Ectodermal cell (in vitro differentiated cells): ENCODE data around the gene MYOM1.
"Not testable (repeated sequence)": the region's sequence is repeated elsewhere in the genome, so short reads cannot be mapped to it uniquely, and the experiment has no call there.

Experiments used
- H3K27ac ChIP-seq: 2 replicates; pipeline ENCODE4 v1.7.0; 2013; ENCODE audit warnings: mild to moderate bottlenecking, low read depth, low read length; ENCODE audit not compliant: insufficient read depth, poor library complexity, severe bottlenecking
- H3K27me3 ChIP-seq: 2 replicates; pipeline ENCODE4 v1.7.0; 2013; ENCODE audit warnings: mild to moderate bottlenecking, low read length; ENCODE audit not compliant: insufficient read depth, control insufficient read depth, poor library complexity, severe bottlenecking
- H3K36me3 ChIP-seq: one replicate; pipeline ENCODE4 v1.7.0; 2013; ENCODE audit warnings: low read length; ENCODE audit not compliant: control insufficient read depth, insufficient read depth
- H3K4me1 ChIP-seq: one replicate; pipeline ENCODE4 v1.7.0; 2013; ENCODE audit warnings: low read length; ENCODE audit not compliant: control insufficient read depth, insufficient read depth
- H3K4me3 ChIP-seq: 2 replicates; pipeline ENCODE4 v1.7.0; 2013; ENCODE audit warnings: low read depth, low read length, control low read depth; ENCODE audit not compliant: insufficient read depth
- H3K9me3 ChIP-seq: 2 replicates; pipeline ENCODE4 v1.7.0; 2013; ENCODE audit warnings: mild to moderate bottlenecking, low read length, moderate library complexity; ENCODE audit not compliant: control insufficient read depth
- WGBS, 2 experiments: methylation state at CpG; one replicate each; pipeline ENCODE4 v1.1.7; 2013; ENCODE audit warnings: missing lambda C conversion rate in 2 of 2; 5-methylcytosine and 5-hydroxymethylcytosine counted together

Gene MYOM1

DNA sequence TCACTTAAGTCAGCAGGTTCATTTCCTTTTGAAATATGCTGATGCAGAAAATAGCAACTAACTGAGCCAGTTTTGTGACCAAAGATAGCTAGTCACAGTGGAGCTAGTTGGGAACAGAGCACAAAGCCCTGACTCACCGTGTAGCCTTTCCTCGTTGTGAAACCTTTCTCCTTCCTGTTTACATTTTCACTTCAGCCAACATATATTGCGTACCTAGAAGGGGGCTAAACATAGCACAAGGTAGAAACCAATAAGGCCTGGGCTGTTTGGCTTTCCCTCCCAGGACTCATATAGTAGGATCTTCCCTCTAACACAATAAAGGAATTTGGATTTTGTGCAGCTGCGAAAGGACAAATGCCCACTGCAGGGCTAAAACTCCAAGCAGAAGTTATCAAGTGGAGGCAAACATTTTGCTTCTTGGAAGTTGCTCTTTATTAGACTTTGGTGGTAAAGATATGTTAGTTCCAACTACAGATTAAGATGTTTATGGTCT lies 182.3 kb downstream of the MYOM1 start:
- no peak overlapping the region for H3K4me3 ChIP-seq
- no peaks in the 10 kb centered on the region for H3K9me3 ChIP-seq
- 80 to 82% methylated on average over 4 of the region's 4 CpGs for WGBS, 2 experiments
- no peaks in the 10 kb centered on the region for H3K36me3 ChIP-seq
- H3K27me3 ChIP-seq = no peaks in the 10 kb centered on the region
- H3K4me1 ChIP-seq = peaks cover 6% of the 10 kb centered on the region
- H3K27ac ChIP-seq = no peak overlapping the region

DNA sequence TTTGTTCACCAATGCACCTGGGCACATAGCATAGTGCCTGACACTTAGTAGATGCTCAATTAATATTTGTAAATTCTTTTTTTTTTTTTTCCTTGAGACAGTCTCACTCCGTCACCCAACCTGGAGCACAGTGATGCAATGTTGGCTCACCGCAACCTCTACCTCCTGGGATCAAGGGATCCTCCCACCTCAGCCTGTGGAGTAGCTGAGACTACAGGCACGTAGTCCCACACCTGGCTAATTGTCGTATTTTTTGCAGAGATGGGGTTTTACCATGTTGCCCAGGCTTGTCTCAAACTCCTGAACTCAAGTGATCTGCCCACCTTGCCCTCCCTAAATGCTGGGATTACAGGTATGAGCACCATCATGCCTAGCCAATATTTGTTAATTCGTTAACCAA lies 183.7 kb downstream of the MYOM1 start:
- no peak overlapping the region for H3K27ac ChIP-seq
- no peaks in the 10 kb centered on the region for H3K27me3 ChIP-seq
- no peaks in the 10 kb centered on the region for H3K9me3 ChIP-seq
- peaks cover 1% of the 10 kb centered on the region for H3K4me1 ChIP-seq
- no peaks in the 10 kb centered on the region for H3K36me3 ChIP-seq
- no peak overlapping the region for H3K4me3 ChIP-seq
- 92 to 94% methylated on average over 5 of the region's 5 CpGs for WGBS, 2 experiments

DNA sequence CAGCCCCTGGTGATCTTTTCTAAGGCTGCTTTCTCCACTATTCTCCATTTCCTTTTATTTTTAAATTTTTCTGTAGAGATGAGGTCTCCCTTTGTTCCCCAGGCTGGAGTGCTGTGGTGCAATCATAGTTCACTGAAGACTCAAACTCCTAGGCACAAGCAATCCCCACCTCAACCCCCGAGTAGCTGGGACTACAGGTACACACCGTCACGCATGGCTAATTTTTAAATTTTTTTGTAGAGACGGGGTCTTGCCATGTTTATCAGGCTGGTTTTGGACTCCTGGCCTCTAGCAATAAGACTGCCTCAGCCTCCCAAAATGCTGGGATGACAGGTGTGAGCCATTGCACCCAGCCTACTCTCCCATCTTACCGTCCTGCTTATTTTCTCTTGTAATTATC lies 184.1 kb downstream of the MYOM1 start:
- H3K27ac ChIP-seq = no peak overlapping the region
- H3K4me1 ChIP-seq = no peaks in the 10 kb centered on the region
- no peak overlapping the region for H3K4me3 ChIP-seq
- WGBS, 2 experiments = 89 to 95% methylated on average over 5 of the region's 5 CpGs
- no peaks in the 10 kb centered on the region for H3K36me3 ChIP-seq
- H3K27me3 ChIP-seq = no peaks in the 10 kb centered on the region
- no peaks in the 10 kb centered on the region for H3K9me3 ChIP-seq

DNA sequence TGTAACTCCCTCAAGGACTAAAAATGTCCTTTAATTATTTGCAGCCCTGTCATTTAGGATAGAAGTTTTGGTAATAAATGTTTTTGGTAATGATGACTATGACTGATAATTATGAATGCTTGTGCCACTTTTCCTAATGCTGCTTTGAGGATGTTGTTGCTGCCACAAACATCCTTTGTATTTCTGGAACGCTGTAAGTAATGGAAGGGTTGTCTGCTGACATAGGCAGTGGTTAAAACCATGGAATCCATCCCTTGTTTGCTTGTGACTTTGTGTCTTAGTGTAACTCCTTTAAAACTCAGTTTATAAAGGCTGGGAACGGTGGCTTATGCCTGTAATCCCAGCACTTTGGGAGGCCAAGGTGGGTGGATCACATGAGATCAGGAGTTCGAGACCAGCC lies 187.0 kb downstream of the MYOM1 start:
- WGBS, 2 experiments = 93 to 95% methylated on average over 3 of the region's 3 CpGs
- H3K27ac ChIP-seq = no peak overlapping the region

DNA sequence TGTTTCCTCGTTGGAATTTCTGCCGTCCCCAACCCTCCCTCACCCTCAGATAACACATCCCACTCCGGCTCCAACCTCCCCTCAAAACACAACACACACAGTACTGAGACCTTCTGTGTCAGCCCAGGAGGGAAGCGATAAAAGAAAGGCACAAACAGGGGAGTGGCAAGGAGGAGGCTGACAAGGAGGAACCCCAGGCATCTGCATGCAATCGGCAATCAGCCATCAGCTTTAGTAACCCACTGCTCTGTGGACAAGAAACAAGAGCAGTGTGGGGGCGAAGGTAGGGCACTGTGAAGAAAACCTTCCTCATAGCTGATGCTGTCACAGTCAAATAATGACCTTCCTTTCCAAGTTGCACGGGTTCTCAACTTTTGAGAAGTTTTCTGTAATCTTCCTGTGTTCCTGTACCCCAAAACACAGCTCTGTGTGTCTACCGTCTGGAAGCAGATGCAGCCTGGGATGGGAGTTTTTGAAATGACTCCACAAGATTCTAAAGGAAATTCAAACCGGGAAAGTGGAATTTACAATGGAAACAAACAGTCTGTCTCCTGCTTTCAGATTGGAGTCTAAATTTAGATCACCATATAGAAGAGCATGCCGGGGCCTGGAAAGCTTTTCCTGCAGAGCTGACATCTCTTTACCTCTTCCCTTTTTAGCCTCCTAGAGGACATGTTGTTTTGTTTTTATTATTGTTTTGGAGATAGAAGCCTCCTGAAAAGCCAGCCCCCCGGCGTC lies 190.4 kb downstream of the MYOM1 start:
- Histone ChIP-seq H3K9me3 (no peaks in the 10 kb centered on the region), H3K27ac (no peak overlapping the region), H3K27me3 (no peaks in the 10 kb centered on the region), H3K36me3 (no peaks in the 10 kb centered on the region), H3K4me1 (peaks cover 4% of the 10 kb centered on the region), H3K4me3 (no peak overlapping the region)
- WGBS, 2 experiments = 58 to 67% methylated on average over 12 of the region's 12 CpGs

More for the DNA sequence above, 187.0 kb downstream of the MYOM1 start:
- Histone ChIP-seq H3K9me3 (no peaks in the 10 kb centered on the region), H3K27me3 (no peaks in the 10 kb centered on the region), H3K4me3 (no peak overlapping the region), H3K4me1 (peaks cover 4% of the 10 kb centered on the region), H3K36me3 (no peaks in the 10 kb centered on the region)

DNA sequence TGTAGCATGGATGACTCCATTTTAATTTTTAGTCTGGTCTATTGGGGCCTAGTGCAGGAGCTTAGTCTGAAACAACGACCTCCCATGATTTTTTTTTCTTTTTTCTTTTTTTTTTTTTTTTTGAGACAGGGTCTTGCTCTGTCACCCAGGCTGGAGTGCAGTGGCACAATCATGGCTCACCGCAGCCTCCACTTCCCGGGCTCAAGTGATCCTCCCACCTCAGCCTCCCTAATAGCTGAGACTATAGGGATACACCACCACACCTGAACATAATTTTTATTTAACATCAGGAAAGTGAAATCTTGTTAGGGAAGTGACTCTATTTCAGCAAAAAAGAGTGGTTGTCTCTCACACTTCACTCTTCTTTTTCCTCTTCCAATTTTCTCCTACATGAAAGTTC lies 191.7 kb downstream of the MYOM1 start:
- H3K4me3 ChIP-seq, H3K27ac ChIP-seq, H3K27me3 ChIP-seq, H3K4me1 ChIP-seq, H3K36me3 ChIP-seq, H3K9me3 ChIP-seq: not testable (repeated sequence)
- WGBS, 2 experiments = 77 to 91% methylated on average over 3 of the region's 3 CpGs

DNA sequence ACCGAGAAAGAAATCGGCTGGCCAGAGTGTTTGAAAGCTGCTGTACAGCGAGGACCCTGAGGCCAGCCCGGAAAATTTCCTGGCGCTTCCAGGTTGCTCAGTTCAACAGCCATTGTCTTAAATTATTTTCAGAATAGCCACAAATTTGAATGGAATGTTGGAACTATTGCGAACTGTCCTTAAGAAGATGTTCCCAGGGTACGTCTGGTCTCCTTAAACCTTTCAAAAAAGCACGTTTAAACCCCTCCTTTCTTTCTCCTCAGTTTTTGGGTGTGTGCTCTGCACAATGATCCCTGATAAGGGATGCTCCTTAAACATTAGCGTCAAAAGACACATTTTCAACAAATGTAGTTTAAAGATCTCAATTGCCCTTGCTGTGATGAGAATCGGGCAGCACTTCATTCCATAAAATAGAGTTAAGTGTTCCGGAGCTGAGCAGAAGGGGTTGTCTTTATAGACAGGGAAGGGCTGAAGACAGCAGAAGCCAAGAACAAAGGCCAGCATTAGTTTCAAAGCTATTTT lies 192.3 kb downstream of the MYOM1 start:
- H3K36me3 ChIP-seq = no peaks in the 10 kb centered on the region
- WGBS, 2 experiments = 90 to 93% methylated on average over 11 of the region's 11 CpGs
- no peak overlapping the region for H3K4me3 ChIP-seq
- H3K9me3 ChIP-seq = no peaks in the 10 kb centered on the region
- H3K27me3 ChIP-seq = no peaks in the 10 kb centered on the region
- H3K27ac ChIP-seq = no peak overlapping the region
- H3K4me1 ChIP-seq = peaks cover 4% of the 10 kb centered on the region

DNA sequence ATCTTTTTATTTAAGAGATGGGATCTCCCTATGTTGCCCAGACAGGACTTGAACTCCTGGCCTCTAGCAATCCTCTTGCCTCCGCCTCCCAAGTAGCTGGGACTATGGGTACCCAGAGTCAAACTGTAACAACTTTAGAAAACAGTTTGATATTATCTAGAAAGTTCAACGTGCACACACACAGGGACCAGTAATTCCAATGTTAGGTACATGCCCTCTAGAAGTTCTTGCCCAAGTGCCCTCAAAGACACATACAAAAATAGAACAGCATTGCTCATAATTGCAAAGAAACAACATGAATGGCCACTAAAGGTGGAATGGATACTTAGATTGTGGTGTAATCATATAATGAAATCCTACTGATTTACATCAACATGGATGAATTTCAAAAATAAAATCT lies 194.2 kb downstream of the MYOM1 start:
- no peaks in the 10 kb centered on the region for H3K9me3 ChIP-seq
- H3K4me1 ChIP-seq = peaks cover 4% of the 10 kb centered on the region
- WGBS, 2 experiments = 95% methylated on average over 2 of the region's 2 CpGs
- no peaks in the 10 kb centered on the region for H3K36me3 ChIP-seq
- H3K27me3 ChIP-seq = no peaks in the 10 kb centered on the region
- no peak overlapping the region for H3K4me3 ChIP-seq
- H3K27ac ChIP-seq = no peak overlapping the region

DNA sequence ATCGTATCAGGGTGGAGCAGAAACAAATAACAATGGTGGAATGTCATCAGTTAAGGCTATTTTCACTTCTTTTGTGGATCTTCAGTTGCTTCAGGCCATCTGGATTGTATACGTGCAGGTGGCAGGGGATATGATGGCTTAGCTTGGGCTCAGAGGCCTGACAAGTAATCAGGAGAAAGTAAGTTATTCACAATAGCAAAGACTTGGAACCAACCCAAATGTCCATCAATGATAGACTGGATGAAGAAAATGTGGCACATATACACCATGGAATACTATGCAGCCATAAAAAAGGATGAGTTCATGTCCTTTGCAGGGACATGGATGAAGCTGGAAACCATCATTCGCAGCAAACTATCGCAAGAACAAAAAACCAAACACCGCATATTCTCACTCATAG lies 196.2 kb downstream of the MYOM1 start:
- not testable (repeated sequence) for H3K36me3 ChIP-seq, H3K4me3 ChIP-seq, H3K9me3 ChIP-seq, H3K27me3 ChIP-seq, H3K4me1 ChIP-seq, H3K27ac ChIP-seq
- WGBS, 2 experiments = 95 to 99% methylated on average over 2 of the region's 5 CpGs
